RWPE1 (cell line): Measurements from ENCODE around the gene FAM184A.
"Not testable (repeated sequence)": the region's sequence is repeated elsewhere in the genome, so short reads cannot be mapped to it uniquely, and the experiment has no call there.

ENCODE experiments used
- CTCF ChIA-PET: fragments of 350-600 bp; sonication (Branson Sonifier 250); formaldehyde crosslinking; extraction: SDS; loops from one replicate; lab custom pipeline; 2021; lab: Yijun Ruan, JAX
- POLR2A ChIA-PET: fragments of 400-600 bp; formaldehyde crosslinking; extraction: SDS; loops from one replicate; lab custom pipeline; 2020; ENCODE audit warnings: antibody characterized with exemption; ENCODE audit not compliant: low non-redundant PET; lab: Yijun Ruan, JAX
- DNase-seq: peaks from one replicate; pipeline ENCODE4 v3.0.0; 2012; ENCODE audit warnings: low spot score
- H3K27ac ChIP-seq: fragments of 450-650 bp; 2 replicates; pipeline ENCODE4 v1.5.1; 2017
- TF ChIP-seq, protein P1 (sequence below): fragments of 450-650 bp; conservative IDR thresholded peaks from 2 replicates; pipeline ENCODE4 v1.5.1; 2017; ENCODE audit warnings: low read depth, mild to moderate bottlenecking

The FAM184A gene

GRCh38 chr6:119124079-119124824 is 45.8 kb upstream of the FAM184A start:
- H3K27ac ChIP-seq = no peak overlapping the region
- TF ChIP-seq, protein P1, sequence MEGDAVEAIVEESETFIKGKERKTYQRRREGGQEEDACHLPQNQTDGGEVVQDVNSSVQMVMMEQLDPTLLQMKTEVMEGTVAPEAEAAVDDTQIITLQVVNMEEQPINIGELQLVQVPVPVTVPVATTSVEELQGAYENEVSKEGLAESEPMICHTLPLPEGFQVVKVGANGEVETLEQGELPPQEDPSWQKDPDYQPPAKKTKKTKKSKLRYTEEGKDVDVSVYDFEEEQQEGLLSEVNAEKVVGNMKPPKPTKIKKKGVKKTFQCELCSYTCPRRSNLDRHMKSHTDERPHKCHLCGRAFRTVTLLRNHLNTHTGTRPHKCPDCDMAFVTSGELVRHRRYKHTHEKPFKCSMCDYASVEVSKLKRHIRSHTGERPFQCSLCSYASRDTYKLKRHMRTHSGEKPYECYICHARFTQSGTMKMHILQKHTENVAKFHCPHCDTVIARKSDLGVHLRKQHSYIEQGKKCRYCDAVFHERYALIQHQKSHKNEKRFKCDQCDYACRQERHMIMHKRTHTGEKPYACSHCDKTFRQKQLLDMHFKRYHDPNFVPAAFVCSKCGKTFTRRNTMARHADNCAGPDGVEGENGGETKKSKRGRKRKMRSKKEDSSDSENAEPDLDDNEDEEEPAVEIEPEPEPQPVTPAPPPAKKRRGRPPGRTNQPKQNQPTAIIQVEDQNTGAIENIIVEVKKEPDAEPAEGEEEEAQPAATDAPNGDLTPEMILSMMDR = no peak
- CTCF ChIA-PET = interaction anchor here (0.7 kb wide), 2 partner anchors 775 to 1600 kb away, joined by 3 read pairs; no protein-coding TSS in a partner anchor
- DNase-seq = no peak
- POLR2A ChIA-PET = no interaction called here

DNA sequence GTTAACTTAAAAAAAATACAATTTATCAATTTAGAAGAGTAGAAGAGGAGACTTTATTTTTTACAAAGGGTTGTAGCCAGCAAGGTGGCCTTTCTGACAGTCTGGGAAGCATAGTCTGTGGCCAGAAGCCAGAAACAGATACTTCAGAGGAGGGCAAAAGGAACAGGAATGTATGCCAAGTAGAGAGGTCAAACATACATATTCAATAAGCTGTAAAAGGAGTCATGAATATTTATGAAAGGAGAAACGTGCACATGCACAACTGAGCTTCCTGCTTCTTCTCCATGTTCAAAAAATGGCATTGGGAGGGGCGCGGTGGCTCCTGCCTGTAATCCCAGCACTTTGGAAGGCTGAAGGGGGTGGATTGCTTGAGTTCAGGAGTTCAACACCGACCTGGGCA is 43.9 kb upstream of the FAM184A start:
- no peak for DNase-seq
- ChIA-PET CTCF (interaction anchor here (0.7 kb wide), 1 partner anchor 1678 kb away, joined by 3 read pairs; no protein-coding TSS in a partner anchor), POLR2A (no interaction called here)
- TF ChIP-seq, protein P1 = no peak
- no peak overlapping the region for H3K27ac ChIP-seq

GRCh38 chr6:119121367-119121766 is 42.9 kb upstream of the FAM184A start:
- POLR2A ChIA-PET = no interaction called here
- DNase-seq = no peak
- CTCF ChIA-PET = no interaction called here
- TF ChIP-seq, protein P1 = no peak
- no peak overlapping the region for H3K27ac ChIP-seq

DNA sequence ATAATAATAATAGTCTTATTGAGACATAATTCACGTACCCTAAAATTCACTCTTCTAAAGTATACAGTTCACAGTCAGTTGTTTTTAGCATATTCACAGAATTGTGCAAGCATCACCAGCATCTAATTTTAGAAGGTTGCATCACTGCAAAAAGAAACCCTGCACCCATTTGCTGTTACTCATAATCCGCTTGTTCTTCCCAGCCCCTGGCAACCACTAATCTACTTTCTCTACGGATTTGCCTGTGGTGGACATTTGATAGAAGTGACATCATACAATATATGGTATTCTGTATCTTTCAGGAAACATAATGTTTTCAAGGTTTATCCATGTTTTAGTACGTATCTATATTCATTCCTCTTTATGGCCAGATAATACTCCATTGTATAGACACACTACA is 41.5 kb upstream of the FAM184A start:
- H3K27ac ChIP-seq = no peak overlapping the region
- no peak for DNase-seq
- ChIA-PET CTCF (no interaction called here), POLR2A (no interaction called here)
- TF ChIP-seq, protein P1 = no peak

- CTCF ChIA-PET, H3K27ac ChIP-seq, POLR2A ChIA-PET, DNase-seq: not testable (repeated sequence)
Measured at GRCh38 chr6:119119062-119119461, 40.6 kb upstream of the FAM184A start.

DNA sequence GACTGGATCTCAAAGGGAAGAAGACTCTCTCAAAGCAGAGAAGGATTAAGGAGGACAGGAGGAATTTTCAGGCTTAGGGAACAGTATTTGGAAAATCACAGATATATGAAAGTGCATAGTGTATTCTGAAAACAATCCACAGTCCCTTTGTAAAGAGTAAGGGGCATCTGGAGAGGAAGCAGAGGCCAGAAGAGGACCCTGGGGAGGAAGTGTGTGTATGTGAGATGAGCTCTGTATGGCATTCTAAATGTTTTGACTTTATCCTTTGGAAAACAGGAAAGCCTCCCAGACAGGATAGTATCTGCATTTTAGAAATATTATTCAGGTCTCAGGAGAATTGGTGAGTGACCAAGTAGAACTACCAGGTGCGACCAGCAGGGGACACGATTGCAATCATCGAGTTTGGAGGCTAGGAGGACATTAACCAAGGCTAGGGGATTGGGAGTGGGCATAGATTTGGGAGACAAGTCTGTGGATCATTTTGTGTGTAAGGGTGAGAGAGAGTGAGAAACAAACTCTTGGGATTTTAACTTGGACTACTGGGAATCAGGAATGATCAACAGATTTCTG is 38.3 kb upstream of the FAM184A start:
- no peak for DNase-seq
- ChIA-PET CTCF (no interaction called here), POLR2A (no interaction called here)
- TF ChIP-seq, protein P1 = no peak
- no peak overlapping the region for H3K27ac ChIP-seq

- DNase-seq = no peak
- TF ChIP-seq, protein P1 = no peak
- POLR2A ChIA-PET = no interaction called here
- CTCF ChIA-PET = interaction anchor here (0.6 kb wide), 1 partner anchor 146 kb away, joined by 4 read pairs; no protein-coding TSS in a partner anchor
- H3K27ac ChIP-seq = no peak overlapping the region
Measured at GRCh38 chr6:119113961-119114360, 35.5 kb upstream of the FAM184A start.
